ENCODE results near the gene CAMSAP2. TPM values are rescaled to one million over a fixed set of nuclear protein-coding genes. Genes with fewer than 3 reads are reported as not detected.

Gene CAMSAP2
- polyA plus RNA-seq, 1 of the 3 experiments (the other 2 are of a cell fraction), result 5.5 TPM

- WGBS (ENCODE audit: low lambda C conversion rate), result 93% methylated on average over 5 of the region's 5 CpGs
- Histone ChIP-seq H3K9ac (no peak overlapping the region), H3K9me3 (no peaks in the 10 kb centered on the region), H3K27me3 (ENCODE audit: insufficient read depth) (no peaks in the 10 kb centered on the region), H3K9me2 (no peaks in the 10 kb centered on the region), H3K4me2 (0 out of 2 replicates have a peak overlapping the region, but pooled peaks have one; percentile 35), H2AFZ (ENCODE audit: low read depth) (no peak overlapping the region), H3K4me1 (ENCODE audit: control insufficient read depth in 1 of 2, insufficient read depth in 2 of 2, low read depth in 1 of 2, low read length in 1 of 2) (peaks cover 2 to 7% of the 10 kb centered on the region in 2 experiments; a peak in 2 of 4 replicates), H3K79me2 (ENCODE audit: insufficient read depth) (no peaks in the 10 kb centered on the region), H3K4me3 (ENCODE audit: low read depth in 2 of 2, low read length in 1 of 2) (no peak overlapping the region), H3F3A (replicated peaks; ENCODE audit: insufficient read depth) (peaks cover 8% of the 10 kb centered on the region), H3K27ac (ENCODE audit: low read depth in 2 of 2, low read length in 1 of 2) (peak overlapping the region in 1 of 2 experiments; percentile 61; a peak in 1 of 4 replicates), H3K36me3 (replicated peaks in 1 of 2; ENCODE audit: control insufficient read depth in 1 of 2, insufficient read depth in 2 of 2, low read length in 1 of 2) (no peaks in the 10 kb centered on the region), H4K20me1 (ENCODE audit: insufficient read depth) (no peaks in the 10 kb centered on the region)
- ChIA-PET POLR2A (interaction anchor here (0.7 kb wide), 1 partner anchor 28 kb away, joined by 3 read pairs; no protein-coding TSS in a partner anchor), CTCF (no interaction called here)
- TF ChIP-seq TEAD4 (IDR thresholded peaks at IDR 0.05; ENCODE audit: borderline replicate concordance, insufficient read depth) (no peak), GABPA (IDR thresholded peaks at IDR 0.05; ENCODE audit: low read depth) (no peak), NRF1 (IDR thresholded peaks at IDR 0.05; ENCODE audit: low read depth, low read length) (no peak), NFIC (IDR thresholded peaks at IDR 0.05; ENCODE audit: borderline replicate concordance) (no peak), MXI1 (IDR thresholded peaks at IDR 0.05; ENCODE audit: low read depth, low read length) (no peak), GATA2 (CRISPR knock-in tag; IDR thresholded peaks at IDR 0.05) (no peak), MAX (IDR thresholded peaks at IDR 0.05; ENCODE audit: low read depth) (no peak), RAD21 (IDR thresholded peaks at IDR 0.05; ENCODE audit: low read length) (no peak), TAF1 (IDR thresholded peaks at IDR 0.05; ENCODE audit: borderline replicate concordance, low read depth, low read length) (no peak), JUND (IDR thresholded peaks at IDR 0.05) (no peak), YY1 (IDR thresholded peaks at IDR 0.05; ENCODE audit: low read depth) (no peak), RCOR1 (IDR thresholded peaks at IDR 0.05; ENCODE audit: low read length) (no peak), CTCF (IDR thresholded peaks at IDR 0.05) (no peak), CHD2 (IDR thresholded peaks at IDR 0.05; ENCODE audit: low read length, partially characterized antibody) (no peak), TCF12 (IDR thresholded peaks at IDR 0.05) (no peak), EZH2phosphoT487 (IDR thresholded peaks at IDR 0.05; ENCODE audit: borderline replicate concordance, low read depth) (no peak)
- no peak for DNase-seq
Measured at GRCh38 chr1:200707116-200707515, 31.6 kb upstream of the CAMSAP2 start.

GRCh38 chr1:200708161-200708560 lies 30.5 kb upstream of the CAMSAP2 start:
- H4K20me1 ChIP-seq (ENCODE audit: insufficient read depth), result no peaks in the 10 kb centered on the region
- no peaks in the 10 kb centered on the region for H3K9me3 ChIP-seq
- H3K79me2 ChIP-seq (ENCODE audit: insufficient read depth), result no peaks in the 10 kb centered on the region
- no peaks in the 10 kb centered on the region for H3K36me3 ChIP-seq (replicated peaks in 1 of 2; ENCODE audit: control insufficient read depth in 1 of 2, insufficient read depth in 2 of 2, low read length in 1 of 2)
- ChIA-PET POLR2A (no interaction called here), CTCF (no interaction called here)
- H3K4me3 ChIP-seq (ENCODE audit: low read depth in 2 of 2, low read length in 1 of 2), result no peak overlapping the region
- H3K4me1 ChIP-seq (ENCODE audit: control insufficient read depth in 1 of 2, insufficient read depth in 2 of 2, low read depth in 1 of 2, low read length in 1 of 2), result peaks cover 2 to 7% of the 10 kb centered on the region in 2 experiments; a peak in 2 of 4 replicates
- H3K27ac ChIP-seq (ENCODE audit: low read depth in 2 of 2, low read length in 1 of 2), result no peak overlapping the region
- no peak overlapping the region for H3K9ac ChIP-seq
- H3K4me2 ChIP-seq, result no peak overlapping the region
- H2AFZ ChIP-seq (ENCODE audit: low read depth), result no peak overlapping the region
- H3K27me3 ChIP-seq (ENCODE audit: insufficient read depth), result no peaks in the 10 kb centered on the region
- H3K9me2 ChIP-seq, result no peaks in the 10 kb centered on the region
- peaks cover 8% of the 10 kb centered on the region for H3F3A ChIP-seq (replicated peaks; ENCODE audit: insufficient read depth)
- DNase-seq, result no peak
- TF ChIP-seq ZBTB33 (IDR thresholded peaks at IDR 0.05; ENCODE audit: borderline replicate concordance, low read depth), result no peak
- no peak for TF ChIP-seq FOSL2 (IDR thresholded peaks at IDR 0.05; ENCODE audit: borderline replicate concordance, low read depth)
- no peak for TF ChIP-seq GATA2 (CRISPR knock-in tag; IDR thresholded peaks at IDR 0.05)
- TF ChIP-seq GABPA (IDR thresholded peaks at IDR 0.05; ENCODE audit: low read depth), result no peak
- no peak for TF ChIP-seq MAX (IDR thresholded peaks at IDR 0.05; ENCODE audit: low read depth)
- no peak for TF ChIP-seq MXI1 (IDR thresholded peaks at IDR 0.05; ENCODE audit: low read depth, low read length)
- no peak for TF ChIP-seq RFX5 (IDR thresholded peaks at IDR 0.05; ENCODE audit: low read length)
- no peak for TF ChIP-seq FOXJ3 (CRISPR knock-in tag; IDR thresholded peaks at IDR 0.05)
- TF ChIP-seq TAF1 (IDR thresholded peaks at IDR 0.05; ENCODE audit: borderline replicate concordance, low read depth, low read length), result no peak
- no peak for TF ChIP-seq CTCF (IDR thresholded peaks at IDR 0.05)
- TF ChIP-seq ELF1 (IDR thresholded peaks at IDR 0.05), result no peak
- TF ChIP-seq NFIC (IDR thresholded peaks at IDR 0.05; ENCODE audit: borderline replicate concordance), result no peak
- no peak for TF ChIP-seq POLR2AphosphoS5 (IDR thresholded peaks at IDR 0.05; ENCODE audit: low read depth, low read length)
- no peak for TF ChIP-seq TCF12 (IDR thresholded peaks at IDR 0.05)
- TF ChIP-seq SIN3A (IDR thresholded peaks at IDR 0.05; ENCODE audit: borderline replicate concordance, low read depth, low read length), result no peak
